Endodermal cell (in vitro differentiated cells): ENCODE results near the gene ADARB1. TPM values are rescaled to one million over a fixed set of nuclear protein-coding genes. Genes with fewer than 3 reads are reported as not detected.

ENCODE experiments used
- DNase-seq: peaks from one replicate; pipeline ENCODE4 v3.0.0-alpha.2; 2017
- H3K27ac ChIP-seq: 2 replicates; pipeline ENCODE4 v1.5.1; 2013; ENCODE audit warnings: mild to moderate bottlenecking, low read depth, low read length, moderate library complexity
- H3K27me3 ChIP-seq: 2 replicates; pipeline ENCODE4 v1.6.1; 2013; ENCODE audit warnings: mild to moderate bottlenecking, low read length, moderate library complexity; ENCODE audit not compliant: insufficient read depth, control insufficient read depth, poor library complexity, severe bottlenecking
- H3K36me3 ChIP-seq: 2 replicates; pipeline ENCODE4 v1.7.0; 2013; ENCODE audit warnings: mild to moderate bottlenecking, low read length, moderate library complexity; ENCODE audit not compliant: control insufficient read depth, insufficient read depth
- H3K4me1 ChIP-seq: one replicate; pipeline ENCODE4 v1.7.0; 2013; ENCODE audit warnings: low read length; ENCODE audit not compliant: control insufficient read depth, insufficient read depth
- H3K4me3 ChIP-seq: 2 replicates; pipeline ENCODE4 v1.5.1; 2013; ENCODE audit warnings: mild to moderate bottlenecking, low read length, moderate library complexity
- H3K9ac ChIP-seq: 2 replicates; pipeline ENCODE4 v1.6.1; 2013; ENCODE audit warnings: mild to moderate bottlenecking, low read length, moderate library complexity; ENCODE audit not compliant: poor library complexity, severe bottlenecking; ENCODE audit errors: extremely low read depth
- H3K9me3 ChIP-seq: 2 replicates; pipeline ENCODE4 v1.6.1; 2013; ENCODE audit warnings: mild to moderate bottlenecking, low read length, moderate library complexity; ENCODE audit not compliant: control insufficient read depth
- H3K27ac Mint-ChIP-seq: 2 replicates; pipeline ENCODE4 v1.8.0; 2020; ENCODE audit warnings: mixed read lengths
- H3K27me3 Mint-ChIP-seq: 2 replicates; pipeline ENCODE4 v1.8.0; 2021; ENCODE audit warnings: mild to moderate bottlenecking, mixed read lengths; ENCODE audit not compliant: insufficient read depth
- H3K36me3 Mint-ChIP-seq: 2 replicates; pipeline ENCODE4 v1.8.0; 2020; ENCODE audit warnings: low read depth, mixed read lengths
- H3K4me1 Mint-ChIP-seq: 2 replicates; pipeline ENCODE4 v1.8.0; 2020; ENCODE audit warnings: mixed read lengths
- H3K4me3 Mint-ChIP-seq: 2 replicates; pipeline ENCODE4 v1.8.0; 2020; ENCODE audit warnings: mild to moderate bottlenecking, moderate library complexity, mixed read lengths
- H3K9me3 Mint-ChIP-seq: 2 replicates; pipeline ENCODE4 v1.8.0; 2020; ENCODE audit warnings: mild to moderate bottlenecking, mixed read lengths
- WGBS, 2 experiments: methylation state at CpG; one replicate each; pipeline versions ENCODE4 v1.1.5 to v1.1.7; 2013; ENCODE audit warnings: missing lambda C conversion rate in 2 of 2, mixed read lengths in 1 of 2; ENCODE audit not compliant: insufficient coverage in 1 of 2, insufficient read length in 1 of 2; 5-methylcytosine and 5-hydroxymethylcytosine counted together
- total RNA-seq, 2 donors: library from RNA; stranded (reverse); fragmentation: NEBNext Ultra II Directional in 1 of 2; extraction: Animal tissue kit (Norgen Biotek cat#: 25700) in 1 of 2; gene quantifications; 2 replicates in 1 of 2; 3 replicates in 1 of 2; pipeline ENCODE4 v1.2.1, GENCODE V29; 2021
- TF ChIP-seq, protein P1 (sequence below): fragments of 200-600 bp; sonication (generic); conservative IDR thresholded peaks from 2 replicates; pipeline ENCODE4 v1.5.0; 2021; ENCODE audit warnings: antibody characterized with exemption, mild to moderate bottlenecking

The ADARB1 gene
- total RNA-seq, 2 donors from 2014 or later, result 11.5 to 20.1 TPM

- Histone ChIP-seq H3K4me3 (no peak overlapping the region), H3K9ac (no peak overlapping the region), H3K27ac (no peak overlapping the region), H3K36me3 (no peaks in the 10 kb centered on the region), H3K27me3 (no peaks in the 10 kb centered on the region), H3K4me1 (peaks cover 7% of the 10 kb centered on the region), H3K9me3 (no peaks in the 10 kb centered on the region)
- TF ChIP-seq, protein P1, sequence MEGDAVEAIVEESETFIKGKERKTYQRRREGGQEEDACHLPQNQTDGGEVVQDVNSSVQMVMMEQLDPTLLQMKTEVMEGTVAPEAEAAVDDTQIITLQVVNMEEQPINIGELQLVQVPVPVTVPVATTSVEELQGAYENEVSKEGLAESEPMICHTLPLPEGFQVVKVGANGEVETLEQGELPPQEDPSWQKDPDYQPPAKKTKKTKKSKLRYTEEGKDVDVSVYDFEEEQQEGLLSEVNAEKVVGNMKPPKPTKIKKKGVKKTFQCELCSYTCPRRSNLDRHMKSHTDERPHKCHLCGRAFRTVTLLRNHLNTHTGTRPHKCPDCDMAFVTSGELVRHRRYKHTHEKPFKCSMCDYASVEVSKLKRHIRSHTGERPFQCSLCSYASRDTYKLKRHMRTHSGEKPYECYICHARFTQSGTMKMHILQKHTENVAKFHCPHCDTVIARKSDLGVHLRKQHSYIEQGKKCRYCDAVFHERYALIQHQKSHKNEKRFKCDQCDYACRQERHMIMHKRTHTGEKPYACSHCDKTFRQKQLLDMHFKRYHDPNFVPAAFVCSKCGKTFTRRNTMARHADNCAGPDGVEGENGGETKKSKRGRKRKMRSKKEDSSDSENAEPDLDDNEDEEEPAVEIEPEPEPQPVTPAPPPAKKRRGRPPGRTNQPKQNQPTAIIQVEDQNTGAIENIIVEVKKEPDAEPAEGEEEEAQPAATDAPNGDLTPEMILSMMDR, result no peak
- Mint-ChIP-seq H3K27me3 (peaks cover 2% of the 10 kb centered on the region), H3K4me3 (no peak overlapping the region), H3K9me3 (no peaks in the 10 kb centered on the region), H3K4me1 (peaks cover 7% of the 10 kb centered on the region), H3K27ac (no peak overlapping the region), H3K36me3 (no peaks in the 10 kb centered on the region)
- WGBS, 2 experiments, result 96 to 97% methylated on average over 33 to 40 of the region's 40 CpGs
- DNase-seq, result no peak
Observed at GRCh38 chr21:45100866-45101265, 26.5 kb downstream of the ADARB1 start.

GRCh38 chr21:45102391-45102932, 28.1 kb downstream of the ADARB1 start:
- Histone ChIP-seq H3K9me3 (no peaks in the 10 kb centered on the region), H3K36me3 (no peaks in the 10 kb centered on the region), H3K27ac (no peak overlapping the region), H3K4me3 (no peak overlapping the region), H3K27me3 (no peaks in the 10 kb centered on the region), H3K4me1 (peaks cover 5% of the 10 kb centered on the region), H3K9ac (no peak overlapping the region)
- TF ChIP-seq, protein P1, result peak; percentile 60
- Mint-ChIP-seq H3K4me3 (no peak overlapping the region), H3K27me3 (peaks cover 2% of the 10 kb centered on the region), H3K27ac (peak overlapping the region; percentile 61), H3K4me1 (peaks cover 9% of the 10 kb centered on the region), H3K36me3 (no peaks in the 10 kb centered on the region), H3K9me3 (no peaks in the 10 kb centered on the region)
- DNase-seq, result no peak
- 86% methylated on average over 2 of the region's 2 CpGs; no CpG with 5 or more reads in 1 of the 2 experiments for WGBS, 2 experiments

GRCh38 chr21:45103971-45104520, 29.7 kb downstream of the ADARB1 start:
- no peaks in the 10 kb centered on the region for H3K36me3 ChIP-seq
- no peaks in the 10 kb centered on the region for H3K36me3 Mint-ChIP-seq
- no peaks in the 10 kb centered on the region for H3K9me3 Mint-ChIP-seq
- no peak overlapping the region for H3K9ac ChIP-seq
- H3K4me1 Mint-ChIP-seq, result peaks cover 9% of the 10 kb centered on the region
- no peak overlapping the region for H3K4me3 Mint-ChIP-seq
- TF ChIP-seq, protein P1, result no peak
- peaks cover 5% of the 10 kb centered on the region for H3K4me1 ChIP-seq
- WGBS, 2 experiments, result 89 to 93% methylated on average over 6 to 9 of the region's 9 CpGs
- H3K27me3 Mint-ChIP-seq, result no peaks in the 10 kb centered on the region
- no peaks in the 10 kb centered on the region for H3K9me3 ChIP-seq
- H3K27me3 ChIP-seq, result no peaks in the 10 kb centered on the region
- peak overlapping the region; percentile 28 for H3K27ac Mint-ChIP-seq
- no peak for DNase-seq
- H3K4me3 ChIP-seq, result no peak overlapping the region
- H3K27ac ChIP-seq, result no peak overlapping the region
